ENCODE data around the gene RAP1GAP. TPM values are rescaled to one million over a fixed set of nuclear protein-coding genes. Genes with fewer than 3 reads are reported as not detected.

Gene RAP1GAP
- total RNA-seq, 1 experiment from 2014 or later: 7.2 TPM

GRCh38 chr1:21550097-21550496 lies 119.1 kb downstream of the RAP1GAP start:
- no TSS peak for BruUV-seq (replicated peaks)
- CTCF ChIA-PET: no interaction called here
- intact Hi-C loops (cut with micrococcal nuclease; ENCODE audit: unreplicated experiment): no loop called here
- Mint-ChIP-seq H3K9me3 (ENCODE audit: unreplicated experiment) (no peaks in the 10 kb centered on the region), H3K4me1 (ENCODE audit: low read depth, unreplicated experiment) (peaks cover 8% of the 10 kb centered on the region), H3K27ac (ENCODE audit: unreplicated experiment) (no peak overlapping the region), H3K36me3 (ENCODE audit: insufficient read depth, unreplicated experiment) (no peaks in the 10 kb centered on the region), H3K4me3 (ENCODE audit: unreplicated experiment) (no peak overlapping the region), H3K27me3 (ENCODE audit: insufficient read depth, unreplicated experiment) (peaks cover 12% of the 10 kb centered on the region)
- no peaks in the 10 kb centered on the region for H3K4me1 ChIP-seq
- TF ChIP-seq, protein P1, sequence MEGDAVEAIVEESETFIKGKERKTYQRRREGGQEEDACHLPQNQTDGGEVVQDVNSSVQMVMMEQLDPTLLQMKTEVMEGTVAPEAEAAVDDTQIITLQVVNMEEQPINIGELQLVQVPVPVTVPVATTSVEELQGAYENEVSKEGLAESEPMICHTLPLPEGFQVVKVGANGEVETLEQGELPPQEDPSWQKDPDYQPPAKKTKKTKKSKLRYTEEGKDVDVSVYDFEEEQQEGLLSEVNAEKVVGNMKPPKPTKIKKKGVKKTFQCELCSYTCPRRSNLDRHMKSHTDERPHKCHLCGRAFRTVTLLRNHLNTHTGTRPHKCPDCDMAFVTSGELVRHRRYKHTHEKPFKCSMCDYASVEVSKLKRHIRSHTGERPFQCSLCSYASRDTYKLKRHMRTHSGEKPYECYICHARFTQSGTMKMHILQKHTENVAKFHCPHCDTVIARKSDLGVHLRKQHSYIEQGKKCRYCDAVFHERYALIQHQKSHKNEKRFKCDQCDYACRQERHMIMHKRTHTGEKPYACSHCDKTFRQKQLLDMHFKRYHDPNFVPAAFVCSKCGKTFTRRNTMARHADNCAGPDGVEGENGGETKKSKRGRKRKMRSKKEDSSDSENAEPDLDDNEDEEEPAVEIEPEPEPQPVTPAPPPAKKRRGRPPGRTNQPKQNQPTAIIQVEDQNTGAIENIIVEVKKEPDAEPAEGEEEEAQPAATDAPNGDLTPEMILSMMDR (IDR thresholded peaks at IDR 0.05; ENCODE audit: insufficient read depth in 1 of 2, low read depth in 1 of 2, low read length in 1 of 2, severe bottlenecking in 1 of 2, unreplicated experiment in 1 of 2): no peak
- H3K36me3 ChIP-seq (ENCODE audit: control insufficient read depth, insufficient read depth, low read length): no peaks in the 10 kb centered on the region
- H3K4me3 ChIP-seq (ENCODE audit: low read depth, low read length): no peak overlapping the region
- no peaks in the 10 kb centered on the region for H3K9me3 ChIP-seq
- DNase-seq: no peak
- POLR2A ChIA-PET: no interaction called here
- no peaks in the 10 kb centered on the region for H3K27me3 ChIP-seq (replicated peaks; ENCODE audit: control insufficient read depth, insufficient read depth, low read length)

DNA sequence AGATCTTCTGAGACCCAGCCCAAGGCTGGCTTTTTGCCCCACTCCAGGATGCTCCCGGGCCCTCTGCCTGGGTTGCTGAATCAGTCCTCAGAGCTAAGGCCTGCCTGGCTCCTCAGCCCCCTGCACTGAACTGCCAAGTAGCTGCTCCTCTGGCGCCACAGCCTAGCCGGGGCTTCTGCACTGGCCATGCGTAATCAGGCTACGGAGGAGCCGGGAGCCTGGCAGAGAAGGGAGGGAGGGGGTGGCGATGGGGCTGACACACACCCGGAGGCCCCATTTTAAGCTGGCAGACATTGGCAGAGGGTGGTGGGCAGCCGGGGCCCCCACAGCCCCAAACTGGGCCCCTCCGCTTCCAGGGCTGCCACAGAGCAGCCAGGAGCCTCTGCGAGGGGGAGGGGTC lies 121.3 kb downstream of the RAP1GAP start:
- Histone ChIP-seq H3K4me3 (ENCODE audit: low read depth, low read length) (no peak overlapping the region), H3K27me3 (replicated peaks; ENCODE audit: control insufficient read depth, insufficient read depth, low read length) (no peaks in the 10 kb centered on the region), H3K36me3 (ENCODE audit: control insufficient read depth, insufficient read depth, low read length) (no peaks in the 10 kb centered on the region), H3K9me3 (no peaks in the 10 kb centered on the region), H3K4me1 (no peaks in the 10 kb centered on the region)
- no peak for DNase-seq
- peaks cover 12% of the 10 kb centered on the region for H3K27me3 Mint-ChIP-seq (ENCODE audit: insufficient read depth, unreplicated experiment)
- H3K4me1 Mint-ChIP-seq (ENCODE audit: low read depth, unreplicated experiment): peaks cover 8% of the 10 kb centered on the region
- H3K9me3 Mint-ChIP-seq (ENCODE audit: unreplicated experiment): no peaks in the 10 kb centered on the region
- no TSS peak for BruUV-seq (replicated peaks)
- intact Hi-C loops (cut with micrococcal nuclease; ENCODE audit: unreplicated experiment): no loop called here
- H3K4me3 Mint-ChIP-seq (ENCODE audit: unreplicated experiment): no peak overlapping the region
- TF ChIP-seq, protein P1 (IDR thresholded peaks at IDR 0.05; ENCODE audit: insufficient read depth in 1 of 2, low read depth in 1 of 2, low read length in 1 of 2, severe bottlenecking in 1 of 2, unreplicated experiment in 1 of 2): no peak
- ChIA-PET POLR2A (no interaction called here), CTCF (no interaction called here)
- no peak overlapping the region for H3K27ac Mint-ChIP-seq (ENCODE audit: unreplicated experiment)
- H3K36me3 Mint-ChIP-seq (ENCODE audit: insufficient read depth, unreplicated experiment): no peaks in the 10 kb centered on the region

Other genes with a start within 250 kb of the RAP1GAP start
- gene NBPF3, start 229.2 kb downstream of the RAP1GAP start, total RNA-seq (2022): 14.3 and 14.9 TPM in 2 replicates
- 0.21 and 0.79 TPM in 2 replicates for gene ALPL, start 159.9 kb downstream of the RAP1GAP start, total RNA-seq (2022)
- gene USP48, start 113.8 kb upstream of the RAP1GAP start, total RNA-seq (2022): 49.1 and 52.0 TPM in 2 replicates
- gene LDLRAD2, start 142.9 kb upstream of the RAP1GAP start, total RNA-seq (2022): not detected in 2 replicates